CD14-positive monocyte (primary cell): ENCODE data around the gene NMNAT3. TPM values are rescaled to one million over a fixed set of nuclear protein-coding genes. Genes with fewer than 3 reads are reported as not detected.

Experiments
- DNase-seq, 3 donors: peaks; one replicate each; pipeline ENCODE4 v3.0.0-alpha.2; 2011 to 2022
- H2AFZ ChIP-seq: 2 replicates; pipeline ENCODE4 v1.6.0; 2012; ENCODE audit warnings: mild to moderate bottlenecking, low read depth, low read length, inconsistent platforms; ENCODE audit not compliant: insufficient read depth, poor library complexity, severe bottlenecking
- H3K27ac ChIP-seq, 2 donors: 1 replicate in 1 of 2; 2 replicates in 1 of 2; pipeline ENCODE4 v1.5.1; 2012 to 2013; ENCODE audit warnings: low read length in 2 of 2, control low read depth in 1 of 2, inconsistent platforms in 1 of 2, low read depth in 1 of 2, mild to moderate bottlenecking in 1 of 2
- H3K27me3 ChIP-seq, 2 donors: one replicate each; pipeline versions ENCODE4 v1.6.0 to v1.6.1; 2011 to 2013; ENCODE audit warnings: low read length in 2 of 2; ENCODE audit not compliant: control insufficient read depth in 2 of 2, insufficient read depth in 2 of 2
- H3K36me3 ChIP-seq, 2 donors: replicated peaks in 1 of 2; 1 replicate in 1 of 2; 2 replicates in 1 of 2; pipeline versions ENCODE4 v1.5.1 to v1.6.1; 2012 to 2013; ENCODE audit warnings: low read length in 2 of 2, control low read depth in 1 of 2, inconsistent platforms in 1 of 2, mild to moderate bottlenecking in 1 of 2; ENCODE audit not compliant: insufficient read depth in 2 of 2, control insufficient read depth in 1 of 2
- H3K4me1 ChIP-seq, 2 donors: 1 replicate in 1 of 2; 2 replicates in 1 of 2; pipeline versions ENCODE4 v1.5.1 to v1.6.1; 2012 to 2013; ENCODE audit warnings: low read length in 2 of 2, control low read depth in 1 of 2, inconsistent platforms in 1 of 2, mild to moderate bottlenecking in 1 of 2, moderate library complexity in 1 of 2; ENCODE audit not compliant: insufficient read depth in 2 of 2, control insufficient read depth in 1 of 2
- H3K4me2 ChIP-seq: replicated peaks from 2 replicates; pipeline ENCODE3; 2012; ENCODE audit warnings: low read length, moderate library complexity, mild to moderate bottlenecking; ENCODE audit not compliant: poor library complexity, severe bottlenecking; ENCODE audit errors: extremely low read depth
- H3K4me3 ChIP-seq, 3 experiments: fragments of 200-600 bp in 1 of 3; sonication (generic) in 1 of 3; replicated peaks in 1 of 3; 1 replicate in 2 of 3; 2 replicates in 1 of 3; pipeline ENCODE4 v1.5.1; 2011 to 2013; ENCODE audit warnings: low read length in 3 of 3, mild to moderate bottlenecking in 3 of 3, control low read depth in 2 of 3, low read depth in 2 of 3, inconsistent platforms in 1 of 3, moderate library complexity in 1 of 3
- H3K79me2 ChIP-seq: 2 replicates; pipeline ENCODE4 v1.6.0; 2012; ENCODE audit warnings: mild to moderate bottlenecking, control low read depth, inconsistent platforms, low read length, moderate library complexity; ENCODE audit not compliant: insufficient read depth
- H3K9ac ChIP-seq: 2 replicates; pipeline ENCODE4 v1.6.0; 2017; ENCODE audit warnings: low read length, mild to moderate bottlenecking; ENCODE audit not compliant: insufficient read depth, poor library complexity, severe bottlenecking
- H3K9me3 ChIP-seq, 2 donors: replicated peaks in 1 of 2; 1 replicate in 1 of 2; 2 replicates in 1 of 2; pipeline versions ENCODE4 v1.5.1 to v1.6.1; 2012 to 2013; ENCODE audit warnings: low read length in 2 of 2, control low read depth in 1 of 2; ENCODE audit not compliant: control insufficient read depth in 1 of 2, insufficient read depth in 1 of 2
- H4K20me1 ChIP-seq: 2 replicates; pipeline ENCODE4 v1.6.0; 2012; ENCODE audit warnings: mild to moderate bottlenecking, low read length, control low read depth, moderate library complexity; ENCODE audit not compliant: insufficient read depth
- H3K27ac Mint-ChIP-seq, 7 donors: one replicate each; pipeline ENCODE4 v1.8.0; 2020; ENCODE audit warnings: mild to moderate bottlenecking in 7 of 7, mixed read lengths in 7 of 7, moderate library complexity in 6 of 7, inconsistent platforms in 2 of 7
- H3K27me3 Mint-ChIP-seq, 3 donors: one replicate each; pipeline ENCODE4 v1.8.0; 2021 to 2022; ENCODE audit warnings: low read depth in 3 of 3, mild to moderate bottlenecking in 3 of 3, mixed read lengths in 3 of 3, moderate library complexity in 3 of 3, inconsistent platforms in 1 of 3
- H3K36me3 Mint-ChIP-seq, 2 donors: one replicate each; pipeline ENCODE4 v1.8.0; 2020; ENCODE audit warnings: mixed read lengths in 2 of 2, inconsistent platforms in 1 of 2, mild to moderate bottlenecking in 1 of 2
- H3K4me1 Mint-ChIP-seq: one replicate; pipeline ENCODE4 v1.8.0; 2020; ENCODE audit warnings: mild to moderate bottlenecking, mixed read lengths
- H3K4me3 Mint-ChIP-seq, 2 donors: one replicate each; pipeline ENCODE4 v1.8.0; 2020; ENCODE audit warnings: mild to moderate bottlenecking in 2 of 2, mixed read lengths in 2 of 2, moderate library complexity in 1 of 2
- H3K9me3 Mint-ChIP-seq, 7 donors: one replicate each; pipeline ENCODE4 v1.8.0; 2020 to 2022; ENCODE audit warnings: mixed read lengths in 7 of 7, mild to moderate bottlenecking in 6 of 7, moderate library complexity in 6 of 7, inconsistent platforms in 2 of 7
- CTCF ChIP-seq: fragments of 200-600 bp; IDR thresholded peaks from one replicate; pipeline ENCODE4 v1.8.0; 2022; ENCODE audit warnings: antibody characterized with exemption, mild to moderate bottlenecking
- WGBS: methylation state at CpG from one replicate; pipeline ENCODE4 v1.1.5; 2013; ENCODE audit warnings: missing lambda C conversion rate; ENCODE audit not compliant: insufficient coverage; 5-methylcytosine and 5-hydroxymethylcytosine counted together
- intact Hi-C, 2 donors: fragments of 100-400 bp; cut with micrococcal nuclease; formaldehyde crosslinking; loops; one replicate each; pipeline versions ENCODE4 v1.15.0 to v1.15.1; 2023
- polyA plus RNA-seq, 3 donors: library from polyadenylated mRNA; depleted of rRNA in 1 of 3; unstranded in 2 of 3; stranded (reverse) in 1 of 3; fragments of 300-500 nt in 2 of 3; fragments of >200 nt in 1 of 3; fragmentation: Illumina TruSeq in 2 of 3; gene quantifications; 1 replicate in 2 of 3; 2 replicates in 1 of 3; pipeline ENCODE4 v1.2.3, GENCODE V29; 2012 to 2021

The NMNAT3 gene
- polyA plus RNA-seq, 3 donors: 1.4 to 5.7 (median 2.9) TPM

- H3K27me3 Mint-ChIP-seq: peaks cover 0 to 2% (median 0%) of the 10 kb centered on the region in 3 donors
- H3K4me1 Mint-ChIP-seq: peaks cover 37% of the 10 kb centered on the region
- intact Hi-C loops: no loop called here
- H3K9ac ChIP-seq: no peak overlapping the region
- H3K9me3 Mint-ChIP-seq: peaks cover 0 to 7% (median 3%) of the 10 kb centered on the region in 7 donors
- no peak for DNase-seq
- no peak overlapping the region for H2AFZ ChIP-seq
- no peak overlapping the region for H3K4me2 ChIP-seq
- H3K36me3 Mint-ChIP-seq: peaks cover 4% of the 10 kb centered on the region in 2 donors
- no peaks in the 10 kb centered on the region for H3K27me3 ChIP-seq
- no peak overlapping the region for H3K4me3 Mint-ChIP-seq
- TF ChIP-seq CTCF: no peak
- no peaks in the 10 kb centered on the region for H3K9me3 ChIP-seq
- H3K4me3 ChIP-seq: no peak overlapping the region
- no peaks in the 10 kb centered on the region for H3K36me3 ChIP-seq
- H3K27ac ChIP-seq: no peak overlapping the region
- H3K4me1 ChIP-seq: peaks cover 13 to 22% of the 10 kb centered on the region in 2 donors
- WGBS: no CpG with 5 or more reads among the region's 1 CpG
- no peak overlapping the region for H3K27ac Mint-ChIP-seq
- H4K20me1 ChIP-seq: no peaks in the 10 kb centered on the region
- H3K79me2 ChIP-seq: peaks cover 6% of the 10 kb centered on the region
Observed at GRCh38 chr3:139640456-139640855, 37.3 kb downstream of the NMNAT3 start.

GRCh38 chr3:139639662-139640061, 38.1 kb downstream of the NMNAT3 start:
- intact Hi-C loops: no loop called here
- no peak overlapping the region for H3K4me2 ChIP-seq
- peaks cover 0 to 2% (median 0%) of the 10 kb centered on the region in 3 donors for H3K27me3 Mint-ChIP-seq
- H3K9me3 ChIP-seq: no peaks in the 10 kb centered on the region
- DNase-seq: no peak
- TF ChIP-seq CTCF: no peak
- no peaks in the 10 kb centered on the region for H3K27me3 ChIP-seq
- H3K4me1 Mint-ChIP-seq: peaks cover 37% of the 10 kb centered on the region
- no peak overlapping the region for H2AFZ ChIP-seq
- peaks cover 0 to 6% (median 2%) of the 10 kb centered on the region in 7 donors for H3K9me3 Mint-ChIP-seq
- peaks cover 13 to 22% of the 10 kb centered on the region in 2 donors for H3K4me1 ChIP-seq
- H3K79me2 ChIP-seq: peaks cover 6% of the 10 kb centered on the region
- H3K4me3 ChIP-seq: no peak overlapping the region
- H3K36me3 Mint-ChIP-seq: peaks cover 4% of the 10 kb centered on the region in 2 donors
- H4K20me1 ChIP-seq: no peaks in the 10 kb centered on the region
- no peak overlapping the region for H3K4me3 Mint-ChIP-seq
- no peak overlapping the region for H3K27ac Mint-ChIP-seq
- H3K9ac ChIP-seq: no peak overlapping the region
- no peak overlapping the region for H3K27ac ChIP-seq
- H3K36me3 ChIP-seq: no peaks in the 10 kb centered on the region
- WGBS: no CpG with 5 or more reads among the region's 1 CpG
